H1 (cell line): ENCODE measurements around the gene ZMIZ1.

Source experiments
- BCL11A ChIP-seq, 2 experiments: IDR thresholded peaks; one replicate each; pipeline ENCODE4 v1.6.1; 2011; ENCODE audit warnings: low read depth in 2 of 2, low read length in 2 of 2, mild to moderate bottlenecking in 2 of 2
- BRCA1 ChIP-seq: IDR thresholded peaks from 2 replicates; pipeline ENCODE4 v1.6.1; 2012; ENCODE audit warnings: low read depth, low read length, improper control_type of control experiment
- CTCF ChIP-seq, 3 experiments: IDR thresholded peaks; 1 replicate in 2 of 3; 2 replicates in 1 of 3; pipeline versions ENCODE4 v1.5.1 to v1.6.1; 2011; ENCODE audit warnings: low read length in 3 of 3, mild to moderate bottlenecking in 3 of 3, inconsistent platforms in 2 of 3, low read depth in 1 of 3, moderate library complexity in 1 of 3; ENCODE audit not compliant: insufficient read depth in 1 of 3; ENCODE audit errors: control extremely low read depth in 1 of 3
- GABPA ChIP-seq: IDR thresholded peaks from 2 replicates; pipeline ENCODE4 v1.6.1; 2011; ENCODE audit warnings: mild to moderate bottlenecking, low read length, moderate library complexity, borderline replicate concordance; ENCODE audit not compliant: insufficient read depth
- JUN ChIP-seq: IDR thresholded peaks from 2 replicates; pipeline ENCODE4 v1.6.1; 2011; ENCODE audit warnings: low read depth, mild to moderate bottlenecking, improper control_type of control experiment, low read length
- POLR2AphosphoS5 ChIP-seq: IDR thresholded peaks from 2 replicates; pipeline ENCODE4 v1.6.1; 2011; ENCODE audit warnings: low read depth, low read length
- TAF1 ChIP-seq: IDR thresholded peaks from 2 replicates; pipeline ENCODE4 v1.6.1; 2011; ENCODE audit warnings: mild to moderate bottlenecking, low read depth, low read length

- TF ChIP-seq CTCF (IDR thresholded peaks at IDR 0.05; ENCODE audit: control extremely low read depth in 1 of 3, insufficient read depth in 1 of 3, low read depth in 1 of 3, low read length in 3 of 3) = no peak
- no peak for TF ChIP-seq GABPA
- no peak for TF ChIP-seq BRCA1
- TF ChIP-seq BCL11A (IDR thresholded peaks at IDR 0.05; ENCODE audit: low read depth in 2 of 2, low read length in 2 of 2) = no peak
- no peak for TF ChIP-seq POLR2AphosphoS5
- TF ChIP-seq JUN = no peak
- no peak for TF ChIP-seq TAF1
These were observed 102.7 kb downstream of the ZMIZ1 start for GRCh38 chr10:79171504-79171903.
